ENCODE data around the gene ATAD3C. TPM values are rescaled to one million over a fixed set of nuclear protein-coding genes. Genes with fewer than 3 reads are reported as not detected.
"Not testable (repeated sequence)": the region's sequence is repeated elsewhere in the genome, so short reads cannot be mapped to it uniquely, and the experiment has no call there.

ATAD3C gene
- total and polyA plus RNA-seq, 2 experiments from 2014 or later = 0.45 to 1.3 TPM

- TF ChIP-seq REST (IDR thresholded peaks at IDR 0.05; ENCODE audit: unreplicated experiment) (no peak), ZNF114 (CRISPR knock-in tag; IDR thresholded peaks at IDR 0.05) (no peak), EZH2phosphoT487 (IDR thresholded peaks at IDR 0.05; ENCODE audit: unreplicated experiment) (no peak), EZH2 (IDR thresholded peaks at IDR 0.05; ENCODE audit: low read depth, unreplicated experiment) (no peak), POLR2AphosphoS5 (IDR thresholded peaks at IDR 0.05; ENCODE audit: low read depth) (no peak)
These were observed 21.3 kb upstream of the ATAD3C start (continued) for GRCh38 chr1:1428174-1428573.

- not testable (repeated sequence) for H3K27ac ChIP-seq (ENCODE audit: low read depth); H3K9me3 Mint-ChIP-seq; H3K27ac Mint-ChIP-seq; H3K9me2 ChIP-seq (ENCODE audit: insufficient read depth); H3K36me3 Mint-ChIP-seq (ENCODE audit: low read depth); H3K36me3 ChIP-seq (ENCODE audit: insufficient read depth); H3K27me3 ChIP-seq (ENCODE audit: insufficient read depth); H2AFZ ChIP-seq; H3K4me2 ChIP-seq; H3K79me2 ChIP-seq (replicated peaks; ENCODE audit: insufficient read depth); H4K20me1 ChIP-seq (replicated peaks; ENCODE audit: insufficient read depth); H3K4me3 Mint-ChIP-seq; DNase-seq (ENCODE audit: low spot score); H3K4me3 ChIP-seq; ATAC-seq
- H3F3A ChIP-seq (replicated peaks; ENCODE audit: low read depth) = peaks cover 17% of the 10 kb centered on the region
- Mint-ChIP-seq H3K4me1 (peaks cover 48% of the 10 kb centered on the region), H3K27me3 (ENCODE audit: insufficient read depth, low read depth, poor library complexity) (peaks cover 22% of the 10 kb centered on the region)
- peaks cover 41% of the 10 kb centered on the region for H3K4me1 ChIP-seq (ENCODE audit: insufficient read depth)
These were observed 20.5 kb upstream of the ATAD3C start for GRCh38 chr1:1428967-1429366.

- Mint-ChIP-seq H3K9me3 (peaks cover 10% of the 10 kb centered on the region), H3K27ac (peak overlapping the region; percentile 48; the same call in 1 of the 2 replicates), H3K4me3 (peak overlapping the region; percentile 27; the same call in 1 of the 3 replicates), H3K4me1 (peaks cover 50% of the 10 kb centered on the region), H3K27me3 (ENCODE audit: insufficient read depth, low read depth, poor library complexity) (peaks cover 22% of the 10 kb centered on the region), H3K36me3 (ENCODE audit: low read depth) (peaks cover 4% of the 10 kb centered on the region; the same call in 2 of the 3 replicates)
- H3K36me3 ChIP-seq (ENCODE audit: insufficient read depth) = no peaks in the 10 kb centered on the region
- peaks cover 45% of the 10 kb centered on the region for H3K4me1 ChIP-seq (ENCODE audit: insufficient read depth)
- no peak overlapping the region; the same call in 1 of the 2 replicates for H3K27ac ChIP-seq (ENCODE audit: low read depth)
- H3F3A ChIP-seq (replicated peaks; ENCODE audit: low read depth) = peaks cover 17% of the 10 kb centered on the region
- no peaks in the 10 kb centered on the region for H3K79me2 ChIP-seq (replicated peaks; ENCODE audit: insufficient read depth)
- no peak for TF ChIP-seq CREB1 (CRISPR knock-in tag; IDR thresholded peaks at IDR 0.05; ENCODE audit: low read depth)
- no peak for TF ChIP-seq NANOG (IDR thresholded peaks at IDR 0.05; ENCODE audit: borderline replicate concordance)
- TF ChIP-seq EZH2phosphoT487 (IDR thresholded peaks at IDR 0.05; ENCODE audit: unreplicated experiment) = no peak
- TF ChIP-seq ETS1 (IDR thresholded peaks at IDR 0.05) = no peak
- no peak for TF ChIP-seq ZNF331 (CRISPR knock-in tag; IDR thresholded peaks at IDR 0.05; ENCODE audit: low read depth)
- TF ChIP-seq EZH2 (IDR thresholded peaks at IDR 0.05; ENCODE audit: low read depth, unreplicated experiment) = no peak
- TF ChIP-seq ZNF114 (CRISPR knock-in tag; IDR thresholded peaks at IDR 0.05) = no peak
- no peak for TF ChIP-seq JUNB (IDR thresholded peaks at IDR 0.05; ENCODE audit: unreplicated experiment)
- no peak for TF ChIP-seq REST (IDR thresholded peaks at IDR 0.05; ENCODE audit: unreplicated experiment)
- no peaks in the 10 kb centered on the region for H3K9me2 ChIP-seq (ENCODE audit: insufficient read depth)
- DNase-seq (ENCODE audit: low spot score) = no peak
- H3K4me2 ChIP-seq = no peak overlapping the region
- no peaks in the 10 kb centered on the region for H3K27me3 ChIP-seq (ENCODE audit: insufficient read depth)
- no peak overlapping the region for H3K4me3 ChIP-seq
- H2AFZ ChIP-seq = no peak overlapping the region
- ATAC-seq = no peak
- H4K20me1 ChIP-seq (replicated peaks; ENCODE audit: insufficient read depth) = no peaks in the 10 kb centered on the region
These were observed 19.8 kb upstream of the ATAD3C start for GRCh38 chr1:1429671-1430073.

Data from GM23338 (cell line).